HG03378 (cell line): ENCODE measurements around the gene KCNQ1OT1.
"Not testable (repeated sequence)": the region's sequence is repeated elsewhere in the genome, so short reads cannot be mapped to it uniquely, and the experiment has no call there.

Experiments
- ATAC-seq: cut with Tn5 transposase; IDR thresholded peaks from one replicate; pipeline ENCODE4 v1.9.1; 2021; ENCODE audit warnings: mild to moderate bottlenecking, moderate library complexity; ENCODE audit not compliant: unreplicated experiment

Gene KCNQ1OT1

DNA sequence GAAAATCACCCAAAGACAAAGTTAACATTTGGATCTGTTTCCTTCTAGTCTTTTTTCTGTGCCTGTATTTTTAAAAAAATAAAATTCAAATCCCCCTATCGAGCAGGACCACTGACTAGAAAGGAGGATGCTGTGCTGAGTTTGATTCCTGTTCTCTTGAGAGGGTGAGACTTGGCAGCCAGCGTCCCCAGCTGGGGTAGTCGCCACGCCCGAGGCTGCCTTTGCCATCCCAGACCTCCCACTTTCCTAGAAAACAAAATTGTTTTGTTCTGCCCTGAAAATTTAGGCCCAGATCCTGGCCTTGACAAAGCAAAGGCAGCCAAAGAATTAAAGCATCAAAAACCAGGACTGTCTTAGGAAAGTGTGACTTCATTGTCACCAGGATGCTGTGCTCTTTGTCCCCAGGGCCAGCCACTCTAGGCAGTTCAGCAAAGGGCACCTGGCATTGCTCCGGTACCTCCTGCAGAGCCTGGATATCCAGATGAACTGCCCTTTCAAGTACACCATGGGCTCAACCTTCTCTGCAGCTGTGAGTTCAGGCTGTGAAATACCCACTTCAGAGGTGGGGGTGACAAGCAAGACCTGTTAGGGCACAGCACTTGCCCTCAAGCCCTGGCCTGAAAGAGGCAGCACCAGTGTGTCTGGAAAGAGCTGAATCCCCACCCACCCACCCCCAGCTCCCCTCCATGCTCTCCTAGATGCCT is 44.6 kb downstream of the KCNQ1OT1 start:
- no peak for ATAC-seq

DNA sequence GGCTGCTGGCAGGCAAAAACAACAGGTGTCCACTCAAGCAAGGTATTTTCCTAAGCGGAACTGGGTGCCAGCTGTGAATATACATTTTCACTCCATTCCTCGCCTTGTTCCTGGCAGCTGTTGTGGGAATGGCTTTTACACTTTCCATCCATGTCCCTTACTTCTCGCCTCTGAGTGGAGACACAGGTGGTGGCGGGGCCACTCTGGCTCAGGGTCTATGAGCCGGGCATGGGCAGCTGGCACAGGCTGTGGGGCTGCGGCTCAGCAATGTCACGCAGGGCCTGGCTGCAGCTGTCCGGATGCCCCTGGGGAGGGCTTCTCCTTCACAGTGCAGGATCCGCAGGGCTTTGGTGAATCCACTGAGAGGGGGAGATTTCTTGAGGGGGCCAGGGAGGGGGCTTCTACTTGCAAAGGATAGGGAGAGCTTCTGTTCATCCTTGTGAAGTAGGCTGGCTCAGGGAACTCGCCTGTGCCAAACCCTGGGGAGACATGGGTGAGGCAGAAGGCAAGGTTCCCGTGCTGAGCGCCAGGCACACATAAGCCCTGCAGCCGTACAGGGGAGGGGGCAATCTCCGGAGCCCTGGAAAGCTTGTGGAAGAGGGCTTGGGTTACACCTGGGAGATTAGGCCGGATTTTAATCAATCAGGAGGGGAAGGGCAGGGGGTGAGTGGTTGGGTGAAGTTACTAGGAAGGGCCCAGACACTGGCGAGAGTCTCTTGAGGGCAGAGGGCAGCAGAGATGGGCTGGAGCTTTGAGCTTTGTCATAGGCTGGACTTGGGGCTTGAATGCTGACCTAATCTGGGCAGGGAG is 45.7 kb downstream of the KCNQ1OT1 start:
- no peak for ATAC-seq

DNA sequence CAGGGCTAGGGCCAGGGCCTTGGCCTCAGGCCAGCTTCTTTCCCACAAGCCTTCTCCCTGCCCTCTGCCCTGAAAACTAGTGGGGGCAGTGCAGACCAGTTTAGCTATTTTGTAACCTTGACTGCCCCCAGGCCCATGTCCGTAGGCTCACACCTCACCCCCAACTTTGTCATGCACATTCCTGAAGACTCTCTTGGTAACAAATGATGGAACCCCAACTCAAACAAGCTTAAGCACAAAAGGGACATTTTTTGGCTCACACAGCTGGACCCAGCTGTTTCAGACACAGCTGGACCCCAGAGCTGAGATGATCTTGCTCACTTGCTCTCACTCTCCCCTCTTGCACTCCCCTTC is 46.6 kb downstream of the KCNQ1OT1 start:
- no peak for ATAC-seq

DNA sequence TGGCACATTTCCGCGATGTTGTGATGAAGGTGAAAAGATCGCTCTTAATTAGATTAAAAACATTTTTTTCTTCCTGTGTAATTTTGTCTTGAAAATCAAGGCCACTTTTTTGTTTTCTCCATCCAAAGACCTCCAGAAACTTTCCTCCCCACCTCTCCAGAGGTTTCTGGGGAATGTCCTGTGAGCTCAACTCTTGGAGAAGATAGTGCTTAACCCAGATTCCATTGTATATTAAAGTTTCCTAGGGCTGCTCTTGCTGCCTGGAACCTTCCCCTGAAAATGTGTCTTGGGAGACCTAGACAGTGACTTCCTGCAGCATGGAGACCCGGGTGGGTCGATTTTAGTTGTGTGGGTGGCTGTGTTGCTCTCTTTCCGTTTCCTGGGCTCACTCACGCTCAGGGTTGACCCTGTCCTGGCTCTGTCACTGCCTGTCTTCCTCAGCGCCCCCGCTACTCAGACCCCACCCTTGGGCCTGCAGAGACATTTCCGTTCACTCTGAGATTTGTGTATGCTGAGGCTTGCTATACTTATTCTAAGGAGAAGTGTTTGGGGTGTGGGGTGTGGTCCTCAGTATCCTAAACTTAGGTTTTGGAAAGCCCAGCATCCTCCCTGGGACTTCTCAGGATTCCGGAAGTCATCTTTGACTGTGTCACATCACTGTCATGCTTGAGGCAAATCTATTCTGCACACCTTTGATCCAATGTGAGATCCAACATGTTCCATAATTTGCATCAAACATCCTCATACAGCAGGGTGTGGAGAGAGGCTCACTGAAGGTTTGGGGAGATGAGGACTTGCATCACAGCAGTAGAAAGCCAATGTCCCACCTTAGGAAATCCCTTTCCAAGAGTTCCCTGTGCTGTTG is 47.2 kb downstream of the KCNQ1OT1 start:
- ATAC-seq, result no peak

DNA sequence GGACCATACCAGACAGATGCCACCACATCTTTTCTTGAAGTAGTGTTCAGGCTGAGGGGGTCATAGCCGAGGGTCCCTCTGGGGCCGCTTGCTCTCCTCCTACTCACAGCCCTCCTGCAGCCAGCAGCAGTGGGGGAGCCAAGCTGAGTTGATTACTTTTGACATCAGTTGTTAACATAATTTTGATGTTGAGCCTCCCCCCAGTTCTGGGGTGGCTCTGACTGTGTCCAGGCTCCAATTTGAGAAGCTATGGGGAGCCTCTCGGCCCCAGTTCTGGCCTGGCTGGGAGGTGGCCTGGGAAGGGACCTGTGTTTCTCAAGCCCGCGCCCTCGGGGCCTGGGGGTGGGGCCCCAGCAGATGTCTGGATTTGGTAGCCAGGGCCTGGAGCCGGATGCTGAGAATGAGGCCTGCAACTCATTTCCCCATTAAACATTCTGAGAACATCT is 47.9 kb downstream of the KCNQ1OT1 start:
- no peak for ATAC-seq

DNA sequence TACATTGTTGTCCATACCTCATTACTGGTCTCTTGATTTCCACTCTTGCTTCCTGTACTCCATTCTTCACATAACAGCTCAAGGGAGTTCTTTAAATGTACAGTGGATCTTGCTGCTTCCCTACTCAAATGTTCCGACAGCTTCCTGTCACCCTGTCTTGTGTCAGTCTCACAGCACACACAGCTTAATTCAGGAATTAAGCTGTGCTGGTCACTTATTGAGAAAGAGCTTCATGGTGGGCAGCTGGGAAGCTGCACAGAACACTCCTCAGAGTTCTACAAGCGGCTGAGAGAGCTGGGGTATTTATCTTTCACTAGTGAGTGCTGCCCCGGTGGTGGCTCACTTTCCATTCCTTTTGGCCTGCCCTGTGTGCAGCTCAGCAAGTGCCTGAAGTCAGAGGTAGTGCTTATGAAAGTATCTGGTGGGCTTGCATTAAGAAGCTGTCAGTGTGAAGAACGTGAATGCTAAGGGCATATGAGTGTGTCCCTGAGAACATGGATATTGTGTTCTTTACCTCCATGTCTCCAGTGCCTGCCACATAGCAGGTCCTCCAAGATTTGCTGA is 48.7 kb downstream of the KCNQ1OT1 start:
- no peak for ATAC-seq

DNA sequence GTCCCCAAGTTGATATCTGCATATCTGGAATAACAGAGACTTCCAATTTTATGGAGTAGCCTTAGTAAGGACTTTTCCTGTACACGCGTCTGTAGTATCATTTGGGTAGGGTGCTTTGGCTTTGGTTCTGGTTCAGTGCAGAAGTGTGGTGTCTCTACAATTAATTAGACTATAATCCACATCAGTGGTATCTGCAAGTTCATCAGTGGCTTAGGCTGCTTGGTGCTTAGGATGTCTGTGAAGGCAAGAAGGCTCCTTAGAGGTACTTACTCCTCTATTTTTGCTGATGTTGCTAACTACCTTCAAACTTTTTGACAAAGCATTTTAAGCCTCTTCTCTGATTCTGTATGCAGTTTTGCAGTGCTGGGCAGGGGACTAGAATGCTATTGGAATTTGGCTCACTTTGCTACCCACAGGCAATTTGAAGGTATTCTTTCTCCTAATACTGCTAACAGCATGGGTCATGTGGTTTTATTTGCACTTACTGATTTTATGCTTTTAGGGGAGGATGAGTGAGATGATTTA is 49.4 kb downstream of the KCNQ1OT1 start:
- ATAC-seq, result no peak

DNA sequence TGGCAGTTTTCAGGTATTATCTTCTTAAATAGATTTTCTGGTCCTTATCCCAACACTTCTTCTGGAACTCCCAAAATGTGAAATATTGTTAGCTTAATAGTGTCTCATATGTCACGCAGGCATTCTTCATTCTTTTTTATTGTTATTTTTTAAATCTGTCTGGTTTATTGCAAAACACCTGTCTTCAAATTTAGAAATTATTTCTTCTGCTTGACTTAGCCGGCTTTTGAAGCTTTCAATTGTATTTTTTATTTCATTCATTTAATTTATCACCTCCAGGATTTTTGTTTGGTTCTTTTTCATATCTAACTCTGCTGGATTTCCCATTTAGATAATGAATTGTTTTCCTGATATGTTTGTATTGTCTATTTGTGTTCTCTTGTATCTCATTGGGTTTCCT is 49.9 kb downstream of the KCNQ1OT1 start:
- ATAC-seq, result no peak

DNA sequence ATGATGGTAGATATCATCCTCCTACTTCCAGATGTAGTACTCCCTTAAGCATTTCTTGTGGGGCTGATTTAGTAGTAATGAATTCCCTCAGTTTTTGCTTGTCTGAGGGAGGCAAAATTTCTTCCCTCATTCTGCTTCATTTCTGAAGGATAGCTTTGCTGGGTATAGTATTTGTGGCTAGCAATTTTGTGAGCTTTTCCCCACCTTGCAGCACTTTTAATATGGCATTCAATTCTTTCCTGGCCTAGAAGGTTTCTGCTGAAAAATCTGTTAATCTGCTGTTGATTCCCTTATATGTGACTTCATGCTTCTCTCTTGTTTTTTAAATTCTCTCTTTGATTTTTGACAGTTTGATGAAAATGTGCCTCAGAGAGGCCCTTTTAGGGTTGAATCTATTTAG is 50.4 kb downstream of the KCNQ1OT1 start:
- no peak for ATAC-seq

DNA sequence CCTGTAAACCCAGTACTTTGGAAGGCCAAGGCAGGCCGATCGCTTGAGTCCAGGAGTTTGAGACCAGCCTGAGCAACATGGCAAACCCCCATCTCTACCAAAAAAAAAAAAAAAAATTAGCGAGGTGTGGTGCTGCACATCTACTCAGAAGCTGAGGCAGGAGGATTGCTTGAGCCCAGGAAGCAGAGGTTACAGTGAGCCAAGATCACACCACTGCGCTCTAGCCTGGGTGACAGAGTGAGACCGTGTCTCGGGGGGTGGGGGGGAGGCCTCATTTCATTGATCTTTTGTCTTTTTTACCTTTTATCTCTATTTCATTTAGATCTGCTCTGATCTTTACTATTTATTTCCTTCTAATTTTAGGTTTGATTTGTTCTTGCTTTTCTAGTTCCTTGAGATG is 51.8 kb downstream of the KCNQ1OT1 start:
- no peak for ATAC-seq

DNA sequence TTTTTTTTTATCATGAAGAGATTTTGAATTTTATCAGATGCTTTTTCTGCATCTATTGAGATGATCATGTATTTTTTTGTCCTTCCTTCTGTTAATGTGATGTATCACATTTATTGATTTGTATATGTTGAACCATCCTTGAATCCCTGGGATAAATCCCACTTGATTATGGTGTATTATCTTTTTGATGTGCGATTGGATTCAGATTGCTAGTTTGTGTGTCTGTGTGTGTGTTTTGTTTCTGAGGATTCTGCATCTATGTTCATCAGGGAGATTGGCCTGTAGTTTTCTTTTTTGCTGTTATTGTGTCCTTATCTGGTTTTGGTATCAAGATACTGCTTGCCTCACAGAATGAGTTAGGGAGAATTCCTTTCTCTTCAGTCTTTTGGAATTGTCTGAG is 52.6 kb downstream of the KCNQ1OT1 start:
- no peak for ATAC-seq

DNA sequence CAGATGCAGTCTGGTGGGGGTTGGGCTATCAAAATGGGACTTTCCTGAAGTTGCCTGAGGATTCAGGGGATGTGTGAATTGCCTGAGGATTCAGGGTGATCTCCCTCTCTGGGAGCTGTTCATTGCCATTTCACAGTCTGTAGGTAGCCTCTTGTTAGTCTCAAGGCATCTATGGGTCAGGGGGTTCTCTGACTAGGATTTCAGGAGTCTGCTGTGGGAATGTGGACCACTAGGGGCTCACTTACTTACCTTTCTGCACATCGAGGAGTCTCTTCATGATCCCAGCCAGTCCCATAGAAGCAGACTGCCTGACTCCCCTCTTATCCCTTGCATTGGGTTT is 54.0 kb downstream of the KCNQ1OT1 start:
- no peak for ATAC-seq

DNA sequence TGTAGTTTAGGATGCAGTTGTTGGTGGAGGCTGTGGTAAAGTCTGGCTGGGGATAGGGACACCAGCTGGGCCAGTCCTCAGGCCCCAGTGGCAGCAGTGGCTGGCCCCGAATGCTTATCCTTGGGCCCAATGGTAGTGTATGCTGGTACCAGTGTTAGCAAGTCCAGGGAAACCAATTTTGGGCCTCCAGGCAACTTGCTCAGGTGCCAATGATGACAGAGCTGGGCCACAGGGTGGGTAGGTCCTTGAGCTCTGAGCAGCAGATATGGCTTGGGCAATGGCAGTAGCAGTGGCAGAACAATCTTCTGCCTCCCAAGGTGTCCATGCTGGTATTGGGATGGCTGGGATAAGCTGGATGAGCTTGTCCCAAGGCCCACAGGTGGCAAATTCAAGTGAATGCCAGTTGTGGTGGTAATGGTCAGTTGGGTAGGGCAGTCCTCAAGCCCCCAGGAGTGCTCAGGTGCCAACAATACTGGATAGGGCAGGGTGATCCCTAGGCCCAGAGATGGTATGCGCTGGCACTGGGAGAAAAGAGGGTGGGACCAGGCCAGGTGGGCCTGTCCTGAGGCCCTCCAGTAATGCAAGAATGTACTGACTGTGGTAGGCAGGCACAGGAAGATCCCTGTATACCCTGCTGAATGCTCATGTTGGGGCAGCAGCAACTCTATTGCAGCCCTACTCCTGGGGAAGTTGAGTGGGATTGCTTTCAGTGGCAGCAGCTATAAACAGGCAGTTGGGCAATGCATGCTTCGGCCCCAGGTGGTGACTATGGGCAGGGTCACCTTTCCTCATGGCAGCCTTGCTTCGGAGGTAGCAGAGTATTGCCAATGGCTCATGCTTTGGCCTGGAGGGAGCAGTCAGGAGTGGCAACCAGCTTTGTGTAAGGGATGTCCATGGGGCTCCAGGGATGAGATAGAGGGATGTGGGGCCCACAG is 54.7 kb downstream of the KCNQ1OT1 start:
- no peak for ATAC-seq

DNA sequence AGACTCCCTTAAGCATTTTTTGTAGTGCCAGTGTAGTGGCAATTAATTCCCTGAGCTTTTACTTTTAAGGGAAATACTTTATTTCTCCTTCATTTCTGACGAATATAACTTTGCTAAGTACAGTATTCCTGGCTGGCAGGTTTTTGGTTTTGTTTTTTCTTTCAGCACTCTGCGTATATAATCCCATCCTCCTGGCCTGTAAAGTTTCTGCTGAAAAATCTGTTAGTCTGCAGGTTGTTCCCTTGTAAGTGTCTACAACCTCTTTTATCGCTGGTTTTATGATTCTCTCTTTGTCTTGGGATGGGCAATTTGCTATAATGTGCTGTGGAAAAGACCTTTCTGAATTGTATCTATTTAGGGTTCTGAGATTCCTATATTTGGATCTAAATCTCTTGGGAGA is 56.0 kb downstream of the KCNQ1OT1 start:
- ATAC-seq, result no peak

DNA sequence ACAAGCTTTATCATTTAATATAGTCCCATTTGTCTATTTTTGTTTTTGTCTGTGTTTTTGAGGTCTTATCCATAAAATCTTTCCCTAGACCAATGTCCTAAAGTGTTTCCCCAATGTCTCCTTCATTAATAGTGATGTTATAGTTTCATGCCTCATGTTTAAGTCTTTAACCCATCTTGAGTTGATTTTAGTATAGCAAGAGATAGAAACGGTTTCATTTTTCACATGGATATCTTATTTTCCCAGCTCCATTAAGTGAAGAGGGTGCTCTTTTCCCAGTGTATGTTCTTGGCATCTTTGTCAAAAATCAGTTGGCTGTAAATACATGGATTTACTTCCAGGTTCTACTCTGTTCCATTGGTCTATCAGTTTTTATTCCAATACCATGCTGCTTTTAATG is 58.2 kb downstream of the KCNQ1OT1 start:
- no peak for ATAC-seq

DNA sequence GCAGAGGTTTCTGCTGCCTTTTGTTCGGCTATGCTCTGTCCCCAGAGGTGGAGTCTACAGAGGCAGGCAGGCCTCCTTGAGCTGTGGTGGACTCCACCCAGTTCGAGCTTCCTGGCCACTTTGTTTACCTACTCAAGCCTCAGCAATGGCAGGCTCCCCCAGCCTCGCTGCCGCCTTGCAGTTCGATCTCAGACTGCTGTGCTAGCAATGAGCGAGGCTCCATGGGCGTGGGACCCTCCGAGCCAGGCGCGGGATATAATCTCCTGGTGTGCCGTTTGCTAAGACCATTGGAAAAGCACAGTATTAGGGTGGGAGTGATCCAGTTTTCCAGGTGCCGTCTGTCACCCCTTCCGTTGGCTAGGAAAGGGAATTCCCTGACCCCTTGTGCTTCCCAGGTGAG is 60.0 kb downstream of the KCNQ1OT1 start:
- not testable (repeated sequence) for ATAC-seq

DNA sequence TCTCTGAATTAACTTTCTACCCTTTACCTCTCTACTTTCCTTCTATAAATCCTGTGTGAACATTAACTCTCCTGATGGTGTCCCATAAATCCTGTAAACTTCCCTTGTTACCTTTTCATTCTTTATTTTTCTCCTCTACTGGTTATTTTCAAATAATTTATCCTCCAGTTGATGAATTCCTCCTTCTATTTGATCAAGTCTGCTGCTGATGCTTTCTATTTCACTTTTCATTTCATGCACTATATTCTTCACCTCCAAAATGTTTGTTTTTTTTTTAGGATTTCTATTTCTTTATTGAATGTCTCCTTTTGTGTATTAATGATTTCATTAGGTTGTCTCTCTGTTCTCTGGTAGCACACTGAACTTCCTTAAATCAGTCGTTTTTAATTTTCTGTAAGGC is 68.6 kb downstream of the KCNQ1OT1 start:
- ATAC-seq, result no peak

DNA sequence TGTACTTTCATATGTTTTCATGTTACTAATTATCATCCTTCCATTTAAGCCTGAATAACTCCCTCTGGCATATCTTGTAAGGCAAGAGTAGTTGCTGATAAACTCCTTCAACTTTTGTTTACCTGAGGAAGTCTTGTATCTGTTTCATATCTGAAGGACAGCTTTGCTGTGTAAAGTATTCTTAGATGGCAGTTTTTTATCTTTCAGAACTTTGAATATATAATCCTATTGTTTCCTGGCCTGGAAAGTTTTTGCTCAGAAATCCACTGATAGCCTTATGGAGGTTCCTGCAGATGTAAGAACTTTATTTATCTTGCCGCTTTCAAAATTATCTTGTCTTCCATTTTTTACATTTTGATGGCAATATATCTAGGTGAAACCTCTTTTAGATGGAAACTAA is 69.1 kb downstream of the KCNQ1OT1 start:
- no peak for ATAC-seq

DNA sequence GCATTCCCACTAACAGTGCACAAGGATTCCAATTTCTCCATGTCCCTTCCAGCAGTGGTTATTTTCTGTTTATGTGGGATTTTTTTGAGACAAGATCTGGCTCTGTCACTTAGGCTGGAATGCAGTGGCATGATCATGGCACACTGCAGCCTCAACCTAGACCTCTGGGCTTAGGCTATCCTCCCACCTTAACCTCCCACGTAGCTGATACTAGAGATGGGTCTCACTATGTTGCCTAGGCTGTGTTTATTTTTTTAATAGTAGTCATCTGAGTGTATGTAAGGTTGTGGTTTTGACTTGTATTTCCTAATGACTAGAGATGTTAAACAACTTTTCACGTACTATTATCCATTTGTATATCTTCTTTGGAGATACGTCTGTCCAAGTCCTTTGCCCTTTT is 74.6 kb downstream of the KCNQ1OT1 start:
- no peak for ATAC-seq

DNA sequence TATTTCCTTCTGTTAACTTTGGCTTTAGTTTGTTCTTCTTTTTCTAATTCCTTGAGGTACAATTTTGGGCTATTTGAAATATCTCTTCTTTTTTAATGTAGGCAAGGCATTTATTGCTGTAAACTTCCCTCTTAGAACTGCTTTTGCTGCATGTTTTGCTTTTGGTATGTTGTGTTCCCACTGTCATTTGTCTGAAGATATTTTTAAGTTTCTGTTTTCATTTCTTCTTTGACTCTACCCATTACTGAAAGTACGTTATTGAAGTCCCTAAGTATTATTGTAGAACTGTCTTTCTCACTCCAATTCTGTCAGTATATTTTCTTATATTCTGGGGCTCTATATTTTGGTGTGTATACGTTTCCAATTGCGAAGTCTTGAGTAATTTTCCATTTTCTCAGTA is 77.9 kb downstream of the KCNQ1OT1 start:
- ATAC-seq, result no peak
